GM12878 (cell line): ENCODE results near the gene TEKT5. TPM values are rescaled to one million over a fixed set of nuclear protein-coding genes. Genes with fewer than 3 reads are reported as not detected.

Experiments used
- ATAC-seq: fragments of 200-7000 bp; cut with Tn5 transposase; 3 replicates; pipeline ENCODE4 v1.9.1; 2020; ENCODE audit warnings: mild to moderate bottlenecking, moderate library complexity
- BruUV-seq: library from RNA; stranded (reverse); fragments of 400-500 nt; replicated peaks from 2 replicates; lab custom pipeline; 2021; lab: Mats Ljungman, UMichigan
- CTCF ChIA-PET: fragments of 300-600 bp; sonication (Branson Sonifier 250); formaldehyde crosslinking; extraction: SDS; loops from one replicate; lab custom pipeline; 2021; ENCODE audit warnings: inconsistent platforms; lab: Yijun Ruan, JAX
- POLR2A ChIA-PET: fragments of 350-600 bp; formaldehyde crosslinking; extraction: SDS; loops from one replicate; lab custom pipeline; 2021; ENCODE audit warnings: inconsistent platforms; lab: Charles Lee
- RAD21 ChIA-PET: fragments of 300-600 bp; sonication (Branson Sonifier 250); formaldehyde crosslinking; loops from one replicate; lab custom pipeline; 2023; ENCODE audit warnings: antibody characterized with exemption; ENCODE audit not compliant: unreplicated experiment; lab: Charles Lee
- SMC1A ChIA-PET: fragments of 300-600 bp; sonication (Branson Sonifier 250); formaldehyde crosslinking; loops from one replicate; lab custom pipeline; 2023; ENCODE audit not compliant: unreplicated experiment, uncharacterized antibody; lab: Charles Lee
- DNase-seq: peaks from one replicate; pipeline ENCODE4 v3.0.0-alpha.2; 2011; ENCODE audit warnings: low read depth, low spot score
- FAIRE-seq: peaks from 3 replicates; lab custom pipeline; 2011; peaks lifted over from hg19 to GRCh38; lab: Jason Lieb, UNC
- H2AFZ ChIP-seq: 2 replicates; pipeline ENCODE4 v1.6.0; 2011; ENCODE audit warnings: low read depth, low read length, control low read depth; ENCODE audit not compliant: control insufficient read depth
- H3K27ac ChIP-seq: 2 replicates; pipeline ENCODE4 v1.5.1; 2011; ENCODE audit warnings: control low read depth; ENCODE audit not compliant: control insufficient read depth, insufficient read depth
- H3K27me3 ChIP-seq, 2 experiments: replicated peaks in 1 of 2; 2 replicates each; pipeline versions ENCODE4 v1.6.0 to v1.6.1; 2011; ENCODE audit warnings: low read length in 1 of 2; ENCODE audit not compliant: control insufficient read depth in 2 of 2, insufficient read depth in 2 of 2
- H3K36me3 ChIP-seq, 2 experiments: 2 replicates each; pipeline ENCODE4 v1.5.1; 2011; ENCODE audit warnings: low read length in 1 of 2; ENCODE audit not compliant: control insufficient read depth in 2 of 2, insufficient read depth in 2 of 2
- H3K4me1 ChIP-seq: 2 replicates; pipeline ENCODE4 v1.6.1; 2011; ENCODE audit warnings: mild to moderate bottlenecking, low read length, moderate library complexity, mixed read lengths; ENCODE audit not compliant: control insufficient read depth, insufficient read depth
- H3K4me2 ChIP-seq: 2 replicates; pipeline ENCODE4 v1.6.0; 2011; ENCODE audit warnings: control low read depth; ENCODE audit not compliant: control insufficient read depth, insufficient read depth
- H3K4me3 ChIP-seq: fragments of 200-600 bp; sonication (generic); 2 replicates; pipeline ENCODE4 v1.5.1; 2016
- H3K79me2 ChIP-seq: 2 replicates; pipeline ENCODE4 v1.6.0; 2011; ENCODE audit warnings: low read length; ENCODE audit not compliant: control insufficient read depth, insufficient read depth
- H3K9ac ChIP-seq: 2 replicates; pipeline ENCODE4 v1.8.0; 2011; ENCODE audit warnings: low read length, control low read depth, mixed read lengths; ENCODE audit not compliant: control insufficient read depth, insufficient read depth
- H3K9me3 ChIP-seq: replicated peaks from 3 replicates; pipeline ENCODE4 v1.5.1; 2011; ENCODE audit warnings: mild to moderate bottlenecking, low read length; ENCODE audit not compliant: control insufficient read depth, insufficient read depth
- H4K20me1 ChIP-seq: 2 replicates; pipeline ENCODE4 v1.6.0; 2011; ENCODE audit not compliant: control insufficient read depth, insufficient read depth
- BCL11A ChIP-seq: IDR thresholded peaks from 2 replicates; pipeline ENCODE4 v1.6.1; 2011; ENCODE audit warnings: low read depth, low read length
- CUX1 ChIP-seq: IDR thresholded peaks from 2 replicates; pipeline ENCODE4 v1.6.1; 2012; ENCODE audit warnings: improper control_type of control experiment, low read depth, low read length; ENCODE audit not compliant: insufficient replicate concordance
- E2F4 ChIP-seq: IDR thresholded peaks from 2 replicates; pipeline ENCODE4 v1.6.1; 2012; ENCODE audit warnings: low read depth, low read length, improper control_type of control experiment
- GATAD2B ChIP-seq: fragments of 450-650 bp; conservative IDR thresholded peaks from 2 replicates; pipeline ENCODE4 v1.6.1; 2017; ENCODE audit warnings: low read depth, mild to moderate bottlenecking, moderate library complexity
- HDAC6 ChIP-seq: fragments of 200-600 bp; sonication (generic); IDR thresholded peaks from one replicate; pipeline ENCODE4 v1.8.0; 2017; ENCODE audit warnings: antibody characterized with exemption; ENCODE audit not compliant: unreplicated experiment
- LARP7 ChIP-seq: fragments of 450-650 bp; IDR thresholded peaks from 2 replicates; pipeline ENCODE4 v1.6.1; 2017; ENCODE audit warnings: mild to moderate bottlenecking
- MTA3 ChIP-seq: IDR thresholded peaks from 2 replicates; pipeline ENCODE4 v1.6.1; 2012; ENCODE audit warnings: low read length, inconsistent platforms, borderline replicate concordance
- NR2C1 ChIP-seq: fragments of 450-650 bp; IDR thresholded peaks from 2 replicates; pipeline ENCODE4 v1.6.1; 2017; ENCODE audit warnings: antibody characterized with exemption, mild to moderate bottlenecking, moderate library complexity
- NRF1 ChIP-seq: conservative IDR thresholded peaks from 2 replicates; pipeline ENCODE4 v1.6.1; 2011; ENCODE audit warnings: mild to moderate bottlenecking, low read depth, low read length, improper control_type of control experiment
- POLR2AphosphoS2 ChIP-seq: IDR thresholded peaks from 2 replicates; pipeline ENCODE4 v1.6.1; 2011; ENCODE audit warnings: low read depth, mild to moderate bottlenecking, low read length, improper control_type of control experiment, moderate library complexity
- RBBP5 ChIP-seq: fragments of 200-600 bp; sonication (generic); conservative IDR thresholded peaks from 2 replicates; pipeline ENCODE4 v1.6.1; 2016
- SKIL ChIP-seq: fragments of 450-650 bp; IDR thresholded peaks from 2 replicates; pipeline ENCODE4 v1.6.1; 2017; ENCODE audit warnings: mild to moderate bottlenecking, low read depth, inconsistent platforms; ENCODE audit not compliant: poor library complexity, severe bottlenecking
- SMAD5 ChIP-seq: IDR thresholded peaks from 2 replicates; pipeline ENCODE4 v1.6.1; 2016; ENCODE audit warnings: antibody characterized with exemption, low read depth
- SREBF1 ChIP-seq: IDR thresholded peaks from 2 replicates; pipeline ENCODE4 v1.6.1; 2012; ENCODE audit warnings: mild to moderate bottlenecking, low read length
- ZBTB33 ChIP-seq: fragments of 450-650 bp; IDR thresholded peaks from 2 replicates; pipeline ENCODE4 v1.6.1; 2017; ENCODE audit warnings: mild to moderate bottlenecking
- WGBS: methylation state at CpG from one replicate; pipeline ENCODE4 v1.1.6; 2016; ENCODE audit warnings: low lambda C conversion rate; ENCODE audit not compliant: insufficient replicate concordance, insufficient coverage; ENCODE audit errors: missing lambda C conversion rate; 5-methylcytosine and 5-hydroxymethylcytosine counted together
- in situ Hi-C: fragments of 300-500 bp; cut with MboI; formaldehyde crosslinking; loops from 9 replicates; pipeline ENCODE4 v1.14.3; 2018; ENCODE audit warnings: mixed read lengths
- intact Hi-C: fragments of 100-400 bp; cut with micrococcal nuclease; formaldehyde crosslinking; loops from one replicate; pipeline ENCODE4 v1.14.2; 2022; ENCODE audit not compliant: unreplicated experiment
- polyA plus RNA-seq, 11 experiments: library from polyadenylated mRNA; depleted of rRNA in 4 of 11; unstranded in 6 of 11; stranded (reverse) in 5 of 11; fragments of >200 nt; fragmentation: Nextera tagmentation in 4 of 11; fragmentation: Illumina TruSeq in 1 of 11; extraction: Ambion mirVana in 4 of 11; extraction: Trizol in 1 of 11; gene quantifications; 1 replicate in 1 of 11; 2 replicates in 10 of 11; pipeline versions ENCODE4 v1.2.1 to v1.2.3, GENCODE V29; 2011 to 2016; ENCODE audit warnings: inconsistent platforms in 2 of 11, missing spikeins in 2 of 11, low read depth in 1 of 11
- total RNA-seq, 4 experiments: library from RNA; depleted of rRNA in 3 of 4; stranded (reverse); fragments of >200 nt in 3 of 4; fragmentation: Illumina TruSeq in 1 of 4; extraction: Trizol in 1 of 4; gene quantifications; 2 replicates each; pipeline versions ENCODE4 v1.2.1 to v1.2.3, GENCODE V29; 2013 to 2021

The TEKT5 gene
- total and polyA plus RNA-seq, 10 of the 15 experiments (the other 5 are each of a cell fraction or from before 2014, with no cell fraction given): 0.19 to 2.2 (median 0.68) TPM; not detected in 1

- Histone ChIP-seq H2AFZ (no peak overlapping the region), H3K4me3 (no peak overlapping the region), H3K4me2 (no peak overlapping the region), H3K79me2 (no peaks in the 10 kb centered on the region), H3K36me3 (no peaks in the 10 kb centered on the region), H3K9ac (no peak overlapping the region), H3K27ac (no peak overlapping the region), H3K27me3 (no peaks in the 10 kb centered on the region), H3K4me1 (no peaks in the 10 kb centered on the region), H4K20me1 (no peaks in the 10 kb centered on the region), H3K9me3 (no peaks in the 10 kb centered on the region)
- 76% methylated on average over 7 of the region's 7 CpGs for WGBS
- ChIA-PET SMC1A (interaction anchor here (0.9 to 2.1 kb wide), 6 partner anchors 140 to 418 kb away, joined by 3 to 21 read pairs (median 4); no protein-coding TSS in a partner anchor), RAD21 (interaction anchor here (0.9 to 2.7 kb wide), 5 partner anchors 155 to 218 kb away, joined by 3 to 21 read pairs (median 3); no protein-coding TSS in a partner anchor), CTCF (interaction anchor here (0.7 to 7.7 kb wide), 4 partner anchors 164 to 216 kb away, joined by 3 to 191 read pairs (median 16); no protein-coding TSS in a partner anchor), POLR2A (interaction anchor here (0.6 kb wide), 1 partner anchor 205 kb away, joined by 4 read pairs; no protein-coding TSS in a partner anchor)
- ATAC-seq: no peak
- in situ Hi-C loops: loop anchor here (10.0 kb wide), 2 partner anchors 1477 to 1587 kb away; no protein-coding TSS in a partner anchor
- BruUV-seq: no TSS peak
- intact Hi-C loops: no loop called here
- no peak for FAIRE-seq
- no peak for DNase-seq
- no peak for TF ChIP-seq GATAD2B
- no peak for TF ChIP-seq SMAD5
- TF ChIP-seq BCL11A: no peak
- no peak for TF ChIP-seq MTA3
- no peak for TF ChIP-seq CUX1
- no peak for TF ChIP-seq HDAC6
- TF ChIP-seq ZBTB33: no peak
- no peak for TF ChIP-seq POLR2AphosphoS2
- TF ChIP-seq E2F4: no peak
- no peak for TF ChIP-seq RBBP5
- TF ChIP-seq SKIL: no peak
- no peak for TF ChIP-seq NRF1
- no peak for TF ChIP-seq LARP7
- TF ChIP-seq NR2C1: no peak
- TF ChIP-seq SREBF1: no peak
Measured at GRCh38 chr16:10731790-10732189, 37.1 kb upstream of the TEKT5 start.
